ENCODE data around the gene TCN2.
"Not testable (repeated sequence)": the region's sequence is repeated elsewhere in the genome, so short reads cannot be mapped to it uniquely, and the experiment has no call there.

Gene TCN2

DNA sequence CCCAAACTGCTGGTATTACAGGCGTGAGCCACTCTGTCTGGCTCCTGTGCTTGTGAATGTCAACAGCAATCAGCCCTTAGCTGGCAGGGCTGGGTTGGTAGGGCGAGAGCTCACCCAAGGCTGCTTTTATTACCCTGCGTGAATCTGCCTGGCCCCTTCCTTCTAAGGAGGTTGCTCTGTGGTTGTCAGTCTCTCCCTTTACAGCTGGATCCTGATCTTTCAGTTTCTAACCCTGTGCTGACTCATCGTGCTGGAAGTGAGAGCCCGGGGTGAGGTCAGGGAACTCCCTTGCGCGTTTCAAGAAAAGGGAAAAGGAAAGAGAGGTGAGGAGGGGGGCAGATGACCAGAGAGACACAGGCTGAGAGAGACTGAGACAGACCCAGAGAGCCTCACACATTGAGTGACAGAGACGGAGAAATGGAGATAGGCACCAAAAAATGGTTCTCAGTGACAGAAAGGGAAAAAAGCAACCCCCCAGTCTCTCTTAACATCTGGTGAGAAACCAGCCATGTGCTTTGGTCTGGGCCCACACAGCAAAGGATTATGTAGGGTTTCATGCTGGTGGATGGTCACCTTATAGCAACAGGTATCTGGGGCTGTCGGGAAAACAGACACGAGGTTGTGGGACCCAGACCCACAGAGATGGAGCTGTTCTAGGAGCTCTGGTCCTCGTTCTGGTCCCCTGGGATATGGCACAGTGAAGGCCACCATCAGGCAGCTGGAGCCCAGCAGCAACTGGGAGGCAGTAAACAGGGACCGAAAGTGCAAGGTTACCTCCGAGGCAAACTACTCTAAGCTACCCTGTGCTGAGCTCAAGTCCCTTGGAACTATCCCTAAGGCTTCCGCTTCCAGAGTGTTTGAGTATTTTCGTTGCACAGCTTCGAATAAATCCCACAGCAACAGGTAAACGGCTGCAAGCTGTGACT, 2.5 kb downstream of the TCN2 start:
- no peak for DNase-seq (ENCODE audit: low read depth, low spot score)

DNA sequence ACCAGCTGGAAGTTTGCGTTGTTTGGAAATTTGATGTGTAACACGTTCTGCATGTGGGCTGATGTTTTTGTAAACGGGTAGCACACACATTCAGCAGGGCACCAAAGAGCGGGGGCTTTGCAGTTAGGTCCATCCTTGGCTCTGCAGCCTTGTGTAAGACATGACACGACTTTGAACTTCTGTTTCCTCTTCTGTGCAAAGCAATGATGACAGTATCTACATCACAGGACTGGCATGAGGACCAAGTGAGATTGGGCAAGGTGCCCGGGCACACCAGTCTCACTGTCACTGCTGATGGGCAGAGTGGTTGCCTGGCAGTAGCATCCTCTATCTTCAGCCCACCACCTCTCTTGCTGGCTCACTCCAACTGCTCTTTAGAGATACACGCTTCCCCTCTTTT, 3.3 kb downstream of the TCN2 start:
- no peak for DNase-seq (ENCODE audit: low read depth, low spot score)

DNA sequence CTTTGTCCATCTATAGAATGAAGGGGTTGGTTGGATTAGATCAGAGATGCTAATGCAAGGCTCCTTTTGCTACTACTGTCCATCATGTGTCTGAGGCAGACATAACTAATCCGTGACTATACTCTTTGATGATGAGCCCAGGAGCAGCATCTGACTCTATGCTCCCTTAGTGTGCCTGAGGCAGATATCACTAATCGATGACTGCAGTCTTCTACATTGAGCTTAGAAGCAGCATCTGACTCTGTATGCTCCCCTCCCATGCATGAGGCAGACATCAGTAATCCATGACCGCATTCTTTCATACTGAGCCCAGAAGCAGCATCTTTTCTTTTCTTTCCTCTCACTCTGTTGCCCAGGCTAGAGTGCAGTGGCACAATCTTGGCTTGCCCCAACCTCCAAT, 4.2 kb downstream of the TCN2 start:
- no peak for DNase-seq (ENCODE audit: low read depth, low spot score)

DNA sequence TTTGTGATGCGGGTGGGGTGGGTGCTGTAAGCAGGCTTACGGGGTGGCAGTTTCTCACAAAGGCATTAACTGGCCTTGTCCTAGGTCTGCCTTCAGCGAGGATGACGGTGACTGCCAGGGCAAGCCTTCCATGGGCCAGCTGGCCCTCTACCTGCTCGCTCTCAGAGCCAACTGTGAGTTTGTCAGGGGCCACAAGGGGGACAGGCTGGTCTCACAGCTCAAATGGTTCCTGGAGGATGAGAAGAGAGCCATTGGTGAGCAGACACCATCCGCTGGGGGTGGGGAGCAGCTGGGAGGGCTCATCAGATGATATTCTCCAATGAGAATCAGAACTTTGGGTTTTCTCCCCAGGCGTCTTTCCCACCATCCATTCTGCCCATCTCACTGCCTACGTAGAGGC, 5.8 kb downstream of the TCN2 start:
- no peak for DNase-seq (ENCODE audit: low read depth, low spot score)

DNA sequence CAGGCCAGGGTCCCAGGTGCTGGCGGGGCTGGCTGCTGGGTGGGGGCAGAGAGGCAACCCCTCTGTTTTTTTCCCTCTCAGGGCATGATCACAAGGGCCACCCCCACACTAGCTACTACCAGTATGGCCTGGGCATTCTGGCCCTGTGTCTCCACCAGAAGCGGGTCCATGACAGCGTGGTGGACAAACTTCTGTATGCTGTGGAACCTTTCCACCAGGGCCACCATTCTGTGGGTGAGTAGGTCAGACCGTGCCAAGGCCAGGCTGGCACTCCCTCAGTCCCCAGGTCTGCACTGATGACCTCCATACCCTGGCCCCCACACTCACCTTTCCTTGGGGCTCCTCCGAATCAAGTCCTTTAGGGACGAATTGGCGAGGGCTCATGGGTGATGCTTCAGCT, 7.3 kb downstream of the TCN2 start:
- DNase-seq (ENCODE audit: low read depth, low spot score), result no peak

GRCh38 chr22:30614879-30615278, 7.9 kb downstream of the TCN2 start:
- no peak for DNase-seq (ENCODE audit: low read depth, low spot score)

- no peak for DNase-seq (ENCODE audit: low read depth, low spot score)
Observed at GRCh38 chr22:30615543-30615954, 8.6 kb downstream of the TCN2 start.

DNA sequence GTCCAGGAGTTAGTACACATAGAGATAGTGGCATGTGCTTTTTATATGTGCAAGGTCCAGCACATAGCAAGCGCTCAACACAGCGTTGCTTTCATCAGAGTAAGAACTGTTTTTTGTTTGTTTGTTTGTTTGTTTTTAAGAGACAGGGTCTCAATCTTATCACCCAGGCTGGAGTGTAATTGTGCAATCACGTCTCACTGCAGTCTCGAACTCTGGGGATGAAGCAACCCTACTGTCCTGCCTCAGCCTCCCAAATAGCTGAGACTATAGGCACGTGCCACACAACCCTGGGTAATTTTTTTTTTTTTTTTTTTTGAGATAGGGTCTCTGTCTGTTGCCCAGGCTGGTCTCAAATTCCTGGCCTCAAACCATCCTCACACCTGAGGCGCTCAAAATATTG, 10.8 kb downstream of the TCN2 start:
- DNase-seq (ENCODE audit: low read depth, low spot score), result no peak

DNA sequence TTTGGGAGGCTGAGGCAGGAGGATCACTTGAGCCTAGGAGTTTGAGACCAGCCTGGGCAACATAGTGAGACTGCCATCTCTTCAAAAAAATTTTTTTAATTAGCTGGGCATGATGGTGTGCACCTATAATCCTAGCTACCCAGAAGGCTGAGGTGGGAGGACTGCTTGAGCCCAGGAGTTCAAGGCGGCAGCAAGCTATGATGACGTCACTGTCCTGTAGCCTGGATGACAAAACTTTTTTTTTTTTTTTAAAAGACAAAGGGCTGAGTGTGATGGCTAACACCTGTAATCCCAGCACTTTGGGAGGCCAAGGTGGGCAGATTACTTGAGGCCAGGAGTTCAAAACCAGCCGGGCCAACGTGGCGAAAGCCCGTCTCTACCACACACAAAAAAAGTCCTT, 12.9 kb downstream of the TCN2 start:
- DNase-seq (ENCODE audit: low read depth, low spot score), result not testable (repeated sequence)

GRCh38 chr22:30626413-30626812, 19.4 kb downstream of the TCN2 start:
- DNase-seq (ENCODE audit: low read depth, low spot score), result no peak

DNA sequence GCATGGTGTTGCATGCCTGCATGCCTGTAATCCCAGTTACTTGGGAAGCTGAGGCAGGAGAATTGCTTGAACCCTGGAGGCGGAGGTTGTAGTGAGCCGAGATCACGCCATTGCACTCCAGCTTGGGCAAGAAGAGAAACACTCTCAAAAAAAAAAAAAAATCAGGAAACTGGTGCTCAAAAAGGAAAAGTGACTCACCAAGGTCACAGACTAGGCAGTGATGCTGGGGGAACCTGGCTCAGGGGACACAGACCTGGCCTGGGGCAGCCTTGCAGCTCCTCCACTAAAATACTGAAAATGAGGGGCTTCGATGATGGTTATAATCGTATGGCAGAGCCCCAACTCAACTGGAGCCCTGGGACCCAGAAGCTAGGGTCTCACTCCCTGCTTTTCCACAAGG, 20.5 kb downstream of the TCN2 start:
- DNase-seq (ENCODE audit: low read depth, low spot score), result no peak

DNA sequence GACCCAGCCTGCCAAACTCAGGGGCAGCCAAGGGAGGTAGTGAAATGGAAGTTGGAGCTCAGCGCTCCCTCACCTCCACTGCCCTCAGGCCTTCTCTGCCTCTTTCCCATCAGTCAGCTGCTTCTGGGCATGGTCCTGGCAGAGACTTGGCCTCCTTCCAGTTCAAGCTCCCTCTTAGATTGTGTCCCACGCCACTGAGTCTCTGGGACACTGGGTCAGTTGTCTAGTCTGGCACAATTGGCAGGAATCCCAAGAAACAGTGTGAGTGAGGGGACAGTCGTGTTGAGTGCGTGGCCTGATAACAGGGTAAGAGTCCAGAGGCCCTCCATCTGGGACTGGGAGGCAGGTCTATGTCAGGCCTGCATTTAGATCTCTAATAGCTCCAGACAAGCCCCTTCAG, 21.5 kb downstream of the TCN2 start:
- no peak for DNase-seq (ENCODE audit: low read depth, low spot score)

- DNase-seq (ENCODE audit: low read depth, low spot score), result not testable (repeated sequence)
Observed at GRCh38 chr22:30631469-30631868, 24.5 kb downstream of the TCN2 start.

- DNase-seq (ENCODE audit: low read depth, low spot score), result peak; percentile 75
Observed at GRCh38 chr22:30634471-30635233, 27.7 kb downstream of the TCN2 start.

- DNase-seq (ENCODE audit: low read depth, low spot score), result no peak
Observed at GRCh38 chr22:30635273-30636225, 28.6 kb downstream of the TCN2 start, which contains the start of gene SLC35E4. Gene SLC35E4, plus strand, starts transcription at chr22:30635781. Its CDS starts 670 bp downstream, at chr22:30636451.

DNA sequence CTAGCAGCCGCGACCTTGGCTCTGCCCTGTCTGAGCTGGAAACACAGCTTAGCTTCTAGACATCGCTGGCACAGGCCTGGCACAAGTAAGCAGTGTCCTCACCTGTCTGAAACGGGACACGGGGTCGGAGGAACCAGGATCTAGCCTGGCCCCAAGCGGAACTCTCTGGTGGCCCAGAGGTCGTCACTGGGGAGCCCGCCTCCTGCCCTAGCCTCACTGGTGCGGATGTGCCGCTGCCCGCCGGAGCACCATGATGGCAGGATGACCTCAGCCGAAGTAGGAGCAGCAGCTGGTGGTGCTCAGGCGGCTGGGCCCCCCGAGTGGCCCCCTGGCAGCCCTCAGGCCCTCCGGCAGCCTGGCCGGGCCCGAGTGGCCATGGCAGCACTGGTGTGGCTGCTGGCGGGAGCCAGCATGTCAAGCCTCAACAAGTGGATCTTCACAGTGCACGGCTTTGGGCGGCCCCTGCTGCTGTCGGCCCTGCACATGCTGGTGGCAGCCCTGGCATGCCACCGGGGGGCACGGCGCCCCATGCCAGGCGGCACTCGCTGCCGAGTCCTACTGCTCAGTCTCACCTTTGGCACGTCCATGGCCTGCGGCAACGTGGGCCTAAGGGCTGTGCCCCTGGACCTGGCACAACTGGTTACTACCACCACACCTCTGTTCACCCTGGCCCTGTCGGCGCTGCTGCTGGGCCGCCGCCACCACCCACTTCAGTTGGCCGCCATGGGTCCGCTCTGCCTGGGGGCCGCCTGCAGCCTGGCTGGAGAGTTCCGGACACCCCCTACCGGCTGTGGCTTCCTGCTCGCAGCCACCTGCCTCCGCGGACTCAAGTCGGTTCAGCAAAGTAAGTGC, 29.5 kb downstream of the TCN2 start:
- DNase-seq (ENCODE audit: low read depth, low spot score), result no peak

DNA sequence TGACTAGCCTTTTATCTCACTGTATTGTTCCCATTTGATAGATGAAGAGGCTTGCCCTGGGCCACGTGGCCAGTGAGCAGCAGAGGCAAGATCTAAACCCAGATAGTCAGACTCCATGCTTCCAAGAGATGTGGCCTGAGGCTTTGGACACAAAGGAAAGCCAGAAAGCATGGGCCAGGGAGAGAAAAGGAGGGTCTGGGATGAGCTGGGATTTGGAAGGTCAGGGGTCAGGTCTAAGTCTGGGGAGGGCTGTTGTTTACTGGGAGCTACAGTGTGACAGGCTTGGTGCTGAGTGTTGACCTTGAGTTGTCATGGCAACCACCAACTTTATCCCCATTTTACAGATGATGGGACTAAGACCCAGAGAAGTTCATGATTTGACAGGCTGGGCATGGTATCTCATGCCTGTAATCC, 30.7 kb downstream of the TCN2 start:
- DNase-seq (ENCODE audit: low read depth, low spot score), result no peak

DNA sequence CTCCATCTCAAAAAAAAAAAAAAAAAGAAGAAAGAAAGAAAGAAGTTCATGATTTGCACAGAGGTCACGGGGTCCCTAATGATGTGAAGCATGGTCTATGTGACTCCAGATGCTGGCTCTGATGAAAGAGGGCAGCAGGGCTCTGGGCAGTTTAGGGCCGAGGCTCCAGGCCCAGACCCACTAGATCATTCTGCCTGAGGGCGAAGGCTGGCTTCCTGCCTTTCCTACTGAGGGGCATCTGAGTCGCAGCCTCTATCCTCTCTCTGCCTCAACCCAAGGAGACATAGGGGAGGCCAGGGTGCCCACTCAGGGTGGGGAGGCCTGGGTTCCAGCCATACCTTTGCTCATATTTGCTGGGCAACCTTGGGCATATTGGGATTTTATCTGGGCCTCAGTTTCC, 33.4 kb downstream of the TCN2 start:
- DNase-seq (ENCODE audit: low read depth, low spot score), result no peak

- no peak for DNase-seq (ENCODE audit: low read depth, low spot score)
Observed at GRCh38 chr22:30640839-30641430, 34.0 kb downstream of the TCN2 start.
